ENCODE data around the gene MBOAT2. TPM values are rescaled to one million over a fixed set of nuclear protein-coding genes. Genes with fewer than 3 reads are reported as not detected.

Gene MBOAT2
- total and polyA plus RNA-seq, 2 donors (not counting 1 experiment from before 2014, with no cell fraction given): 0.24 to 1.3 TPM

DNA sequence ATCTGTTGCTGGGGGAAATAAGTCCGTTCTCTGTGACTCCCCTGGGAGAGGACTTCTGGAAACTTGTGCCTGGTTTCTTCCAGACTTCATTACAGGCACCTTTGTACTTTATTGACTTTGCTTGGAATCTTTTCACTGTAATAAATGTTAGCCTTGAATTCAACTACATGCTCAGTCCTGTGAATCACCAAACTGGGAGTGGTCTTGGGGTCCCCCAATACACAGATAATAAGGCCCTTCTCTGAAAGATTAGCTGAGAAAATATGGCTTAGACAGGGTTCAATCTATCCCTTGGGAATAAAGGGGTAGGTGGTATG is 117.3 kb downstream of the MBOAT2 start:
- Histone ChIP-seq H3K36me3 (replicated peaks in 1 of 2; ENCODE audit: control extremely low read depth in 1 of 2, control insufficient read depth in 1 of 2, extremely low read depth in 1 of 2, insufficient read depth in 2 of 2, low read length in 1 of 2) (no peaks in the 10 kb centered on the region), H3K4me1 (ENCODE audit: control insufficient read depth in 2 of 2, insufficient read depth in 2 of 2, low read length in 2 of 2) (no peaks in the 10 kb centered on the region), H2AFZ (ENCODE audit: insufficient read depth, low read depth, low read length, poor library complexity, severe bottlenecking) (no peak overlapping the region), H3K27ac (ENCODE audit: low read length in 2 of 2) (no peak overlapping the region), H3K79me2 (ENCODE audit: control insufficient read depth, insufficient read depth, low read length) (no peaks in the 10 kb centered on the region), H4K20me1 (ENCODE audit: control insufficient read depth, insufficient read depth, low read length, poor library complexity, severe bottlenecking) (no peaks in the 10 kb centered on the region), H3K4me3 (ENCODE audit: control extremely low read depth in 1 of 5, extremely low read depth in 1 of 5, insufficient read depth in 1 of 5, low read depth in 2 of 5, low read length in 4 of 5) (no peak overlapping the region), H3K4me2 (replicated peaks; ENCODE audit: low read depth, low read length, poor library complexity, severe bottlenecking) (no peak overlapping the region), H3K9me3 (ENCODE audit: control extremely low read depth in 1 of 3, control insufficient read depth in 2 of 3, insufficient read depth in 1 of 3, low read length in 2 of 3) (no peaks in the 10 kb centered on the region), H3K27me3 (replicated peaks in 1 of 4; ENCODE audit: control extremely low read depth in 1 of 4, control insufficient read depth in 3 of 4, insufficient read depth in 4 of 4, low read length in 3 of 4) (no peaks in the 10 kb centered on the region), H3K9ac (ENCODE audit: low read length) (no peak overlapping the region)
- Mint-ChIP-seq H3K27me3 (no peaks in the 10 kb centered on the region), H3K4me1 (peaks cover 6% of the 10 kb centered on the region), H3K9me3 (ENCODE audit: insufficient read depth) (peaks cover 3% of the 10 kb centered on the region), H3K4me3 (no peak overlapping the region), H3K27ac (no peak overlapping the region)
- ATAC-seq (ENCODE audit: low read depth) (no peak), DNase-seq (no peak)
- intact Hi-C loops (cut with micrococcal nuclease): no loop called here
- WGBS (ENCODE audit: insufficient coverage): 20% methylated on average over 1 of the region's 1 CpG
- ChIA-PET POLR2A (no interaction called here), CTCF (no interaction called here)
- no peak for TF ChIP-seq EZH2 (IDR thresholded peaks at IDR 0.05; ENCODE audit: borderline replicate concordance, insufficient read depth, low read depth, low read length, poor library complexity, severe bottlenecking)
- TF ChIP-seq, protein P1, sequence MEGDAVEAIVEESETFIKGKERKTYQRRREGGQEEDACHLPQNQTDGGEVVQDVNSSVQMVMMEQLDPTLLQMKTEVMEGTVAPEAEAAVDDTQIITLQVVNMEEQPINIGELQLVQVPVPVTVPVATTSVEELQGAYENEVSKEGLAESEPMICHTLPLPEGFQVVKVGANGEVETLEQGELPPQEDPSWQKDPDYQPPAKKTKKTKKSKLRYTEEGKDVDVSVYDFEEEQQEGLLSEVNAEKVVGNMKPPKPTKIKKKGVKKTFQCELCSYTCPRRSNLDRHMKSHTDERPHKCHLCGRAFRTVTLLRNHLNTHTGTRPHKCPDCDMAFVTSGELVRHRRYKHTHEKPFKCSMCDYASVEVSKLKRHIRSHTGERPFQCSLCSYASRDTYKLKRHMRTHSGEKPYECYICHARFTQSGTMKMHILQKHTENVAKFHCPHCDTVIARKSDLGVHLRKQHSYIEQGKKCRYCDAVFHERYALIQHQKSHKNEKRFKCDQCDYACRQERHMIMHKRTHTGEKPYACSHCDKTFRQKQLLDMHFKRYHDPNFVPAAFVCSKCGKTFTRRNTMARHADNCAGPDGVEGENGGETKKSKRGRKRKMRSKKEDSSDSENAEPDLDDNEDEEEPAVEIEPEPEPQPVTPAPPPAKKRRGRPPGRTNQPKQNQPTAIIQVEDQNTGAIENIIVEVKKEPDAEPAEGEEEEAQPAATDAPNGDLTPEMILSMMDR (IDR thresholded peaks at IDR 0.05): no peak

DNA sequence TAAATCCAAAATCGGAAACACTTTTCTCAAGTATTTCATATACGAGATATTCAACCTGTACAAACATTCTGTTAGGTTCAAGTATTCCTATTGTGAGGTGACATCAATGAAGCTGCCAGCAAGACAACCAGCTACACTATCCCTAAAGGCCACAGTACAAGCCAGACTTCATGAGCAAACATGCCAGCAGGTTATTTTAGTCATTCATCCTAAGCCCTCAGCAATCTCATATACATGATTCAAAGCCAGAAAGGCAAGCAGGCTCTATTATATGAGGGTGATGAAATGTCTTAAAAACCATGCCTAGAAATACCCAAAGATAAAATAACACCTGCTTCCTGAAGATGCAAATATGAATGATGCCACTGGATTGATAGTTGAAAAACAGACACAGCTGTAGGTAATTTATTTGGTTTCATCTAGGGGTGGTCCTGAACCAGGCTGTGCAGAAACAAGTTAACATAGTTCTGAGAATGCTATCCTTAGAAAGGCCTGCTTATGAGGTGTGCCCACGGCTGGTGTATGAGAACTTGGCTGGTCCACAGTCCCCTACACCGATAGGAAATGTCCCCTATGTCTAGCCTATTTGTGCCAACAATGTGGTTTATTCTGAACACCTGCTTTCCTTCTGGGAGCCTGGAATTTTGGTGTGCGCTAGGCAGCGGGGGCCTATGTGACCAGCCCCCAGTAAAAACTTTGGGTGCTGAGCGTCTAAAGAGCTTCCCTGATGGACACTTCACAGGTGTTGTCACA is 117.9 kb downstream of the MBOAT2 start:
- no peaks in the 10 kb centered on the region for H3K4me1 ChIP-seq (ENCODE audit: control insufficient read depth in 2 of 2, insufficient read depth in 2 of 2, low read length in 2 of 2)
- Mint-ChIP-seq H3K4me3 (no peak overlapping the region), H3K9me3 (ENCODE audit: insufficient read depth) (peaks cover 3% of the 10 kb centered on the region), H3K27me3 (no peaks in the 10 kb centered on the region), H3K27ac (no peak overlapping the region), H3K4me1 (peaks cover 6% of the 10 kb centered on the region)
- CTCF ChIA-PET: no interaction called here
- WGBS (ENCODE audit: insufficient coverage): 89% methylated on average over 4 of the region's 7 CpGs
- no peak overlapping the region for H3K4me2 ChIP-seq (replicated peaks; ENCODE audit: low read depth, low read length, poor library complexity, severe bottlenecking)
- POLR2A ChIA-PET: no interaction called here
- no peak overlapping the region for H2AFZ ChIP-seq (ENCODE audit: insufficient read depth, low read depth, low read length, poor library complexity, severe bottlenecking)
- TF ChIP-seq, protein P1 (IDR thresholded peaks at IDR 0.05): no peak
- no peak for TF ChIP-seq EZH2 (IDR thresholded peaks at IDR 0.05; ENCODE audit: borderline replicate concordance, insufficient read depth, low read depth, low read length, poor library complexity, severe bottlenecking)
- no peak overlapping the region for H3K9ac ChIP-seq (ENCODE audit: low read length)
- H4K20me1 ChIP-seq (ENCODE audit: control insufficient read depth, insufficient read depth, low read length, poor library complexity, severe bottlenecking): no peaks in the 10 kb centered on the region
- no peaks in the 10 kb centered on the region for H3K27me3 ChIP-seq (replicated peaks in 1 of 4; ENCODE audit: control extremely low read depth in 1 of 4, control insufficient read depth in 3 of 4, insufficient read depth in 4 of 4, low read length in 3 of 4)
- ATAC-seq (ENCODE audit: low read depth) (no peak), DNase-seq (no peak)
- no peak overlapping the region for H3K4me3 ChIP-seq (ENCODE audit: control extremely low read depth in 1 of 5, extremely low read depth in 1 of 5, insufficient read depth in 1 of 5, low read depth in 2 of 5, low read length in 4 of 5)
- intact Hi-C loops (cut with micrococcal nuclease): no loop called here
- H3K27ac ChIP-seq (ENCODE audit: low read length in 2 of 2): no peak overlapping the region
- H3K79me2 ChIP-seq (ENCODE audit: control insufficient read depth, insufficient read depth, low read length): no peaks in the 10 kb centered on the region
- H3K36me3 ChIP-seq (replicated peaks in 1 of 2; ENCODE audit: control extremely low read depth in 1 of 2, control insufficient read depth in 1 of 2, extremely low read depth in 1 of 2, insufficient read depth in 2 of 2, low read length in 1 of 2): no peaks in the 10 kb centered on the region
- no peaks in the 10 kb centered on the region for H3K9me3 ChIP-seq (ENCODE audit: control extremely low read depth in 1 of 3, control insufficient read depth in 2 of 3, insufficient read depth in 1 of 3, low read length in 2 of 3)

All from B cell (primary cell).